Kidney epithelial cell (primary cell): ENCODE results near the gene NOL4L. TPM values are rescaled to one million over a fixed set of nuclear protein-coding genes. Genes with fewer than 3 reads are reported as not detected.

Experiments
- DNase-seq: peaks from one replicate; pipeline ENCODE4 v3.0.0-alpha.2; 2010; ENCODE audit warnings: low read depth
- H3K27me3 ChIP-seq: 2 replicates; pipeline ENCODE4 v1.6.0; 2011; ENCODE audit warnings: low read length; ENCODE audit not compliant: control insufficient read depth, insufficient read depth
- H3K36me3 ChIP-seq: 2 replicates; pipeline ENCODE4 v1.5.1; 2011; ENCODE audit warnings: low read length; ENCODE audit not compliant: control insufficient read depth, insufficient read depth
- H3K4me3 ChIP-seq: 2 replicates; pipeline ENCODE4 v1.5.1; 2011; ENCODE audit warnings: low read depth, mild to moderate bottlenecking, control low read depth, low read length
- total RNA-seq: library from RNA; depleted of rRNA; stranded (reverse); fragments of >200 nt; gene quantifications from 2 replicates; pipeline ENCODE4 v1.2.3, GENCODE V29; 2015
- TF ChIP-seq, protein P1 (sequence below): IDR thresholded peaks from 2 replicates; pipeline ENCODE4 v1.5.1; 2011; ENCODE audit warnings: mild to moderate bottlenecking, moderate library complexity, low read length, control low read depth, inconsistent platforms; ENCODE audit not compliant: insufficient read depth, poor library complexity, severe bottlenecking

The NOL4L gene
- total RNA-seq, 1 donor from 2014 or later = 31.4 TPM

DNA sequence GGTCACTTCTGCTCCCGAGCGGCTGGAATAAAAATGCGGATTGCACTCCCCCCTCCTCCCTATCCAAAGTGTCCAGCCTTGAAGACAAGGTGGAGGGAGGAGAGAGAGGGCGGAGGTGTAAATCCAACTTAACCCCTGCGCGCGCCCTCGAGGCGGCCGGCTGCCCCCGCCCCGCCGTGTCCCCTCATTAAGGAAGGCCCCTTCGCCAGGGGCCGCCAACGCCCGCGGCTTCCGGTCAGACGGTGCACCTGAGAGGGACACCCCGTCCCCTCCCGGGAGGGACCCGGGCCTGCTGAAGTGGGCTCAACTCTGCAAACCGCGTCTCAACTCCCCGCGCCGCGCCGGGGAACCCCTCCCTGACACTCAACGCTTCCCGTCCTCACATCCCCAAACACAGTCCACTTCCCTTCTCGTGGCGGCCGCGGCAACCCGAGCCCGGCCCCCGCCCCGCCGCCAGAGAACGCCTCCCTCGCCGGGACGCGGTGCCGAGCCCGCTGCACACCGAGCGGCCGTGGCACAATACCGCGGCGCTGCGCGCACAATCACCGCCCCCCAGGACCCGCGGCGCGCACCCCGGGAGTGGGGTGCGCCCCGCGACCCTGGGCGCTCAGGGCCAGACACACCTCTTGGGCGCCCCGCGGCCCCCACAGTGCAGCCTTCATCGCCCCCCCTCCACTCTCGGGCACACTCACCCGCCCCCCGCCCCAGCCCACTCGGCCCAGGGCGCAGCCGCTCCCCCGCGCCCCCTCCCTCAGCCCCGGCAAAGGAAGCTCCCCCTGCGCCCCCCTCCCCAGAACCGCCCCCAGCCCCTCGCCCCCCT lies 102.5 kb downstream of the NOL4L start:
- TF ChIP-seq, protein P1, sequence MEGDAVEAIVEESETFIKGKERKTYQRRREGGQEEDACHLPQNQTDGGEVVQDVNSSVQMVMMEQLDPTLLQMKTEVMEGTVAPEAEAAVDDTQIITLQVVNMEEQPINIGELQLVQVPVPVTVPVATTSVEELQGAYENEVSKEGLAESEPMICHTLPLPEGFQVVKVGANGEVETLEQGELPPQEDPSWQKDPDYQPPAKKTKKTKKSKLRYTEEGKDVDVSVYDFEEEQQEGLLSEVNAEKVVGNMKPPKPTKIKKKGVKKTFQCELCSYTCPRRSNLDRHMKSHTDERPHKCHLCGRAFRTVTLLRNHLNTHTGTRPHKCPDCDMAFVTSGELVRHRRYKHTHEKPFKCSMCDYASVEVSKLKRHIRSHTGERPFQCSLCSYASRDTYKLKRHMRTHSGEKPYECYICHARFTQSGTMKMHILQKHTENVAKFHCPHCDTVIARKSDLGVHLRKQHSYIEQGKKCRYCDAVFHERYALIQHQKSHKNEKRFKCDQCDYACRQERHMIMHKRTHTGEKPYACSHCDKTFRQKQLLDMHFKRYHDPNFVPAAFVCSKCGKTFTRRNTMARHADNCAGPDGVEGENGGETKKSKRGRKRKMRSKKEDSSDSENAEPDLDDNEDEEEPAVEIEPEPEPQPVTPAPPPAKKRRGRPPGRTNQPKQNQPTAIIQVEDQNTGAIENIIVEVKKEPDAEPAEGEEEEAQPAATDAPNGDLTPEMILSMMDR = no peak
- no peak for DNase-seq
- peak overlapping the region; percentile 67 for H3K4me3 ChIP-seq
- H3K27me3 ChIP-seq = peaks cover 3% of the 10 kb centered on the region
- H3K36me3 ChIP-seq = no peaks in the 10 kb centered on the region

DNA sequence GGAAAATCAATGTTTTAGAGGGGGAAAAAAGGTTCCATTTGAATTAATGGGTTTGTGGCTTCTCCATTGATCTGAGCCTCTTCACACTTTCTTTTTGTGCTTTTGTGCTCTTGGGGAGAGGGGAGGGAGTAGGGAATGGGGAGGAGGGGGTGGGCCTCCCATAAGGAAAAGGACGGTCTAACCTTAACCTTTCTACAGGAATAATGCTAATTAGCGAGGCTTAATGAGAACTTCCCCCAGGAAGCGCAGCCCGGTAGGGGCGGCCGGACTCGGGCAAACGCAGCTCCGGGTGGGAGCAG lies 103.0 kb downstream of the NOL4L start:
- no peak for DNase-seq
- Histone ChIP-seq H3K27me3 (peaks cover 3% of the 10 kb centered on the region), H3K36me3 (no peaks in the 10 kb centered on the region), H3K4me3 (peak overlapping the region; percentile 67)
- TF ChIP-seq, protein P1 = no peak

DNA sequence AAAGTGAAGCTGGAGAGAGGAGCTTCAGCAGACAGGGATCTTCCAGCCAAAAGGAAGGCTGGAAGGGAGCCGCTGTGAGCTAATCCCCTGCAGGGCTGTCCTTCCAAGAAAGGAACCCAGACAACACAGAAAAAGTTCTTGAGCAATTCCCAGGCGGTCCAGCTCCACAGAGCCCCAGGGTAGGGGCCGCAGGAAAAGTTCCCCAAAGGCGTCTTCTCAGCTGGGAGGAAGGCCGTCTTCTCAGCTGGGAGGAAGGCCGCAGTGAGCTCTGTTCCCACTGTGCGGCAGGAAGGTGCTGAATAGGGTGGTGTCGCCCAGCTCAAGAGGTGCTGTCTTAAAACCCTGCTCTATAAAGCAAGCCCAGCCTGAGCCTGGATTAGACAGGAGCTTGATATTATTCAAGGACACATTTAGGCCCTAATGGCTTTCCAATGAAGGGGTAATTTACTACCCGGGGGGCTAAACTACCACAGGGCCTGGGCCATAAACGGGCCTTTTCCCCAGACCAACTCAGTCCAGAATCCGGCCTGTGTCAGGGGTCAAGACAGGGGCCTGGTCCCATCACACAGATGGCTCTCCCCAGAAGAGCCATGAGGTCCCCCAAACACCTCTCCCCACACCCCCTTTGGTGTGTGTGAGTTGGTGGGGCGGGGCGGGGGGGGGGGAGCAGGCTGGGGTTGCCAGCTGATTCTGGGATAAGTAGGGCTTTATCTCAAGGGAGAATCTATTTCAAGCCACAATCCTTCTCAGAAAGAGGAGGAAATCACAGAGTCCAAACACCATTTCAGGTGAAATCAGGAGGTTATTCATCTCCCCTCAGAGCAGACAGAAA lies 103.6 kb downstream of the NOL4L start:
- no peak for DNase-seq
- Histone ChIP-seq H3K27me3 (peaks cover 3% of the 10 kb centered on the region), H3K4me3 (peak overlapping the region; percentile 67), H3K36me3 (no peaks in the 10 kb centered on the region)
- TF ChIP-seq, protein P1 = no peak

DNA sequence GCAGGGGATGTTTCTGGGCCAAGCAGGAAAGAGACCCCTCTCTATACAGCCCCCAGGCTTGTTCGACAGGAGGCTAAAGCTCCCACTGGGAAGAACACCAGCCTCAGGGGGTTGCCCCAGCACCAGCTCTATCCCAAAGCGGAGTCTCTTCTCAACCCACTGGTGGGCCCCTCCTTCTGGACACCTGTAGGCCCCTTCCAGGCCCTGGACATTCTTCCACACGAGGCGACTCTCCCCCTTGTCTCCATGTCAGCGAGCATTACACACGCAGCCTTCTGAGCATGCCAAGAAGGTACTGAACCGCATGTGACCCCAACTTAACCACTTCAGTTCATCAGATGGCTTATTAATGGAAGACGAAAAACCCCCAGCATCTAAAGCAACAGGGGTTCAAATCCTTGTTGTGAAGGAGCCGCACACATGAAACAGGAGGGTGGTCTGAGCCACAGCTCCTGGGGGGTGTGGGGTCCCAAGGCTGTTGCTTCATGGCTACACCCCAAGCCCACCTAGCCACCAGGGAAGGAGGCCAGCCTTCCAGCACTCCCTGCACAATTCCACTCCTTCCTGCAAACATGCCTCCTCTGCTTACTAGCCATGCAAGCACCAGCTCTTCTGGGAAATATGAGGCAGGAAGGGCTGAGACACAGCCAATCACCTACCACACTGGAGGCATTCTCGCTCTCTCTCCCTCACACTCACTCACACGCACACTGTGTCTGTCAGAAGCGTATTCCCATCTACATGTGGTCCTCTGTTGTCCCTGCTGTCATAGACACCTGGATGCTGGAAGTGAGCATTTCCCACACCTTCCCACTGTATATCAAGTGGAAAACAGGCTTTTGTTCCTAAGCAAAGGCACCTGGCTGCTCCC lies 104.5 kb downstream of the NOL4L start:
- TF ChIP-seq, protein P1 = no peak
- Histone ChIP-seq H3K4me3 (peak overlapping the region; percentile 67), H3K36me3 (no peaks in the 10 kb centered on the region), H3K27me3 (no peaks in the 10 kb centered on the region)
- no peak for DNase-seq

DNA sequence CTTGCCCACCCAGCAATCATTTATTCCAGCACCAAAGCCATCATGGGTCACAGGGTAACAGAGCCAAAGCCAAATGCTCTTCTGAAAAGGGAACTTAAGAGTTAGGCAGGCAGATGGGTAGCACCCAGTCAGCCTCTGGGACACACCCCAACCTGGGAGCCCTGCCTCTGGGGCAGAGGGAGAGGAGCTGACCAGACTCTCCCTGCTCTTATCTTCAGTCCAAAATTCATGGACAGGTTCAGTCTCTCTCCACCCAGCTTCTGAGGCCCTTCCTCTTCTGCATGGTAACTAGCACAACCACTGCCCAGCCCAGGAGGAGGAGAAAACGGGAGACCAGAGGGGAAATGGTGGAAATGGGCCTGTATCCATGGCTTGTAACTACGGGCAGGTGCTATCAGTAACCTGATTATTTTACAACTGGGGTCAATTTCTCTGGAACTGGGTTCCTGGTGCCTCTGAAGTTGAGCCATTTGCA lies 105.4 kb downstream of the NOL4L start:
- no peaks in the 10 kb centered on the region for H3K27me3 ChIP-seq
- TF ChIP-seq, protein P1 = no peak

More for the DNA sequence above, 105.4 kb downstream of the NOL4L start:
- Histone ChIP-seq H3K36me3 (no peaks in the 10 kb centered on the region), H3K4me3 (no peak overlapping the region)
- no peak for DNase-seq
